ENCODE measurements around the gene WNT10A.

The WNT10A gene

GRCh38 chr2:218861645-218862318 is 18.9 kb upstream of the WNT10A start:
- no peak for TF ChIP-seq CTCF (IDR thresholded peaks at IDR 0.05; ENCODE audit: insufficient read depth, low read depth, low read length, missing control alignments)
- H3K4me3 ChIP-seq (ENCODE audit: low read depth, low read length), result no peak overlapping the region

GRCh38 chr2:218863021-218863520 is 17.6 kb upstream of the WNT10A start:
- no peak for DNase-seq (ENCODE audit: low read depth)
- no peak overlapping the region for H3K4me3 ChIP-seq (ENCODE audit: low read depth, low read length)
- TF ChIP-seq CTCF (IDR thresholded peaks at IDR 0.05; ENCODE audit: insufficient read depth, low read depth, low read length, missing control alignments), result no peak

More at GRCh38 chr2:218861645-218862318, 18.9 kb upstream of the WNT10A start:
- DNase-seq (ENCODE audit: low read depth), result no peak

GRCh38 chr2:218865396-218865795 is 15.3 kb upstream of the WNT10A start:
- no peak overlapping the region for H3K4me3 ChIP-seq (ENCODE audit: low read depth, low read length)
- no peak for DNase-seq (ENCODE audit: low read depth)
- TF ChIP-seq CTCF (IDR thresholded peaks at IDR 0.05; ENCODE audit: insufficient read depth, low read depth, low read length, missing control alignments), result no peak

GRCh38 chr2:218865999-218866398 is 14.7 kb upstream of the WNT10A start:
- TF ChIP-seq CTCF (IDR thresholded peaks at IDR 0.05; ENCODE audit: insufficient read depth, low read depth, low read length, missing control alignments), result no peak
- DNase-seq (ENCODE audit: low read depth), result no peak
- no peak overlapping the region for H3K4me3 ChIP-seq (ENCODE audit: low read depth, low read length)

GRCh38 chr2:218867900-218868299 is 12.8 kb upstream of the WNT10A start:
- no peak for DNase-seq (ENCODE audit: low read depth)
- TF ChIP-seq CTCF (IDR thresholded peaks at IDR 0.05; ENCODE audit: insufficient read depth, low read depth, low read length, missing control alignments), result no peak
- H3K4me3 ChIP-seq (ENCODE audit: low read depth, low read length), result no peak overlapping the region

GRCh38 chr2:218869064-218869463 is 11.6 kb upstream of the WNT10A start:
- H3K4me3 ChIP-seq (ENCODE audit: low read depth, low read length), result no peak overlapping the region
- no peak for TF ChIP-seq CTCF (IDR thresholded peaks at IDR 0.05; ENCODE audit: insufficient read depth, low read depth, low read length, missing control alignments)
- no peak for DNase-seq (ENCODE audit: low read depth)

- DNase-seq (ENCODE audit: low read depth), result no peak
- no peak overlapping the region for H3K4me3 ChIP-seq (ENCODE audit: low read depth, low read length)
- no peak for TF ChIP-seq CTCF (IDR thresholded peaks at IDR 0.05; ENCODE audit: insufficient read depth, low read depth, low read length, missing control alignments)
Measured at GRCh38 chr2:218870984-218871344, 9.7 kb upstream of the WNT10A start.

All from GM12865 (cell line).